ENCODE data around the gene ABLIM2.

ABLIM2 gene

DNA sequence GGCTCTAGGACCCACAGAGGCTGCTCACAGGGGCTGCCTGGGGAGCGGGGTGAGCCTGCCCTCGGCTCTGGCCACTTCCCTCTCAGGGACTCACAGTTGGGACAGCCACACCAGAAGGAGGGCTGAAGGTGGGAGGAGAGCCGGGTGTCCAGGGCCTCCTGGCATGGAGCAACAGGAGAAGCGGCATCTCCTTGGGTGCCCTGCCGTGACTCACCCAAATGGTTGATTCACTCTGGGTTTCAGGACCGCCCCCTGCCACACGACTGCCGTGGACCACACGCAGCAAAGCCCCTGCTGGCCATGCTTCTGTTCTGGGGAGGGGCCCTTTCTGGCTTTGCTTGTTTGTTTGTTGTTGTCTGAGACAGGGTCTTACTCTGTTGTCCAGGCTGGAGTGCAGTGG, 132.9 kb downstream of the ABLIM2 start:
- no peak for ATAC-seq
- no peak for TF ChIP-seq PPARA (CRISPR knock-in tag; IDR thresholded peaks at IDR 0.05; ENCODE audit: borderline replicate concordance)
- no peak for TF ChIP-seq ZFP3 (CRISPR knock-in tag; IDR thresholded peaks at IDR 0.05)
- no peak for TF ChIP-seq RARB (CRISPR knock-in tag; IDR thresholded peaks at IDR 0.05)
- no peak for TF ChIP-seq SNAI2 (CRISPR knock-in tag; IDR thresholded peaks at IDR 0.05)
- TF ChIP-seq BACH2 (CRISPR knock-in tag; IDR thresholded peaks at IDR 0.05; ENCODE audit: borderline replicate concordance): no peak
- TF ChIP-seq GLIS3 (CRISPR knock-in tag; IDR thresholded peaks at IDR 0.05): no peak
- no peak for TF ChIP-seq ZNF8 (CRISPR knock-in tag; IDR thresholded peaks at IDR 0.05)
- no peak for TF ChIP-seq ZNF70 (CRISPR knock-in tag; IDR thresholded peaks at IDR 0.05)
- TF ChIP-seq ZC3H10 (CRISPR knock-in tag; IDR thresholded peaks at IDR 0.05): no peak
- TF ChIP-seq, protein P1, sequence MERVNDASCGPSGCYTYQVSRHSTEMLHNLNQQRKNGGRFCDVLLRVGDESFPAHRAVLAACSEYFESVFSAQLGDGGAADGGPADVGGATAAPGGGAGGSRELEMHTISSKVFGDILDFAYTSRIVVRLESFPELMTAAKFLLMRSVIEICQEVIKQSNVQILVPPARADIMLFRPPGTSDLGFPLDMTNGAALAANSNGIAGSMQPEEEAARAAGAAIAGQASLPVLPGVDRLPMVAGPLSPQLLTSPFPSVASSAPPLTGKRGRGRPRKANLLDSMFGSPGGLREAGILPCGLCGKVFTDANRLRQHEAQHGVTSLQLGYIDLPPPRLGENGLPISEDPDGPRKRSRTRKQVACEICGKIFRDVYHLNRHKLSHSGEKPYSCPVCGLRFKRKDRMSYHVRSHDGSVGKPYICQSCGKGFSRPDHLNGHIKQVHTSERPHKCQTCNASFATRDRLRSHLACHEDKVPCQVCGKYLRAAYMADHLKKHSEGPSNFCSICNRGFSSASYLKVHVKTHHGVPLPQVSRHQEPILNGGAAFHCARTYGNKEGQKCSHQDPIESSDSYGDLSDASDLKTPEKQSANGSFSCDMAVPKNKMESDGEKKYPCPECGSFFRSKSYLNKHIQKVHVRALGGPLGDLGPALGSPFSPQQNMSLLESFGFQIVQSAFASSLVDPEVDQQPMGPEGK (CRISPR knock-in tag; IDR thresholded peaks at IDR 0.05; ENCODE audit: borderline replicate concordance): no peak

DNA sequence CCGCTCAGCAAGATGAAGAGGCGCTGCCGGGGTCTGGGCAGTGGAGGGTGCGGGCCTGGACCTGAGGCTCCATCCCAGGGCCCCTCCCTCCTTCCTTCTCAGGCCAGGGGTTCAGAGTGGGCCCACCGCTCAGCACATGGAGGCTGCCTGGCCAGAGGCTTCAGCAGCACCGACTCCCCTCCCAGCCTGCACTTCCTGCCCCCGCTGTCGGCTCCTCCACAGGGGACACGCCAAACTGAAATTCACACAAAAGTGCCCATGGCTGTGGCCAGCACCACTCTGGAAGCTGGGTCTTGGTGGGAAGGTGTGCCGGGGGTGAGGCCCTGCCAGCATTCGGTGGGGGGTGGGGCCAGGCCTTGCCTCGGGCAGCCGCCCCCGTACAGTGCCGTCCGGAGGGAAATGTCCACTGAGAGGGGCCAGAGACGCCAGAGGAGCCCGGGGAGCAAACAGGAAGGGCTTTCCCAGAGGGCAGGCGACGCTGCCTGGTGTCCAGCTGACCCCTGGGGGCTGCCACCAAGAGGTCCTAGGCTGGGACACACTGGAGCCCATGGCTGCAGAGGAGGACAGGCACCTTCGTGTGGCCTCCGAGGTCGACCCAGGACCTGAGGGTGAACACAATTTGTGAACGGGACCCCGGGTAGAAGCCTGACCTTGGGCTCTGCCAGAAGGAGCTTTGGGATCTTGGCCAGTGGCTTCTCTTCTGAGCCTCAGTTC, 134.4 kb downstream of the ABLIM2 start:
- ATAC-seq: no peak
- TF ChIP-seq RARB (CRISPR knock-in tag; IDR thresholded peaks at IDR 0.05) (no peak), ZNF565 (CRISPR knock-in tag; conservative IDR thresholded peaks at IDR 0.05; ENCODE audit: low read depth) (no peak), CSRNP3 (CRISPR knock-in tag; IDR thresholded peaks at IDR 0.05) (no peak), ZNF70 (CRISPR knock-in tag; IDR thresholded peaks at IDR 0.05) (no peak), BACH2 (CRISPR knock-in tag; IDR thresholded peaks at IDR 0.05; ENCODE audit: borderline replicate concordance) (no peak), ZNF8 (CRISPR knock-in tag; IDR thresholded peaks at IDR 0.05) (no peak), TCF4 (CRISPR knock-in tag; IDR thresholded peaks at IDR 0.05; ENCODE audit: borderline replicate concordance) (no peak), GLIS3 (CRISPR knock-in tag; IDR thresholded peaks at IDR 0.05) (no peak), TOX (CRISPR knock-in tag; IDR thresholded peaks at IDR 0.05; ENCODE audit: borderline replicate concordance) (no peak), ARNTL (CRISPR knock-in tag; IDR thresholded peaks at IDR 0.05; ENCODE audit: borderline replicate concordance, low read depth) (no peak), POU6F1 (CRISPR knock-in tag; IDR thresholded peaks at IDR 0.05; ENCODE audit: borderline replicate concordance, low read depth) (no peak), CREB5 (CRISPR knock-in tag; IDR thresholded peaks at IDR 0.05; ENCODE audit: low read depth) (no peak), PPARA (CRISPR knock-in tag; IDR thresholded peaks at IDR 0.05; ENCODE audit: borderline replicate concordance) (no peak), CSDC2 (CRISPR knock-in tag; IDR thresholded peaks at IDR 0.05) (no peak), TSHZ2 (CRISPR knock-in tag; IDR thresholded peaks at IDR 0.05) (no peak), ZC3H10 (CRISPR knock-in tag; IDR thresholded peaks at IDR 0.05) (no peak)
- TF ChIP-seq, protein P1 (CRISPR knock-in tag; IDR thresholded peaks at IDR 0.05; ENCODE audit: borderline replicate concordance): no peak

All from SK-N-SH treated with all-trans-retinoic acid at 6 μM for 48 hours (cell line).